Activated CD8-positive, alpha-beta T cell treated with anti-CD3 and anti-CD28 coated beads for 36 hours (primary cell): ENCODE measurements around the gene LSM4. TPM values are rescaled to one million over a fixed set of nuclear protein-coding genes. Genes with fewer than 3 reads are reported as not detected.

ENCODE experiments used
- ATAC-seq: fragments of 200-7000 bp; cut with Tn5 transposase; one replicate; pipeline ENCODE4 v1.10.0; 2021; ENCODE audit warnings: mild to moderate bottlenecking, moderate library complexity
- CTCF ChIA-PET: fragments of 350-600 bp; sonication (Branson Sonifier 250); formaldehyde crosslinking; loops from one replicate; lab custom pipeline; 2021; ENCODE audit warnings: antibody characterized with exemption; lab: Charles Lee
- POLR2A ChIA-PET: fragments of 350-600 bp; sonication (Branson Sonifier 250); formaldehyde crosslinking; loops from one replicate; lab custom pipeline; 2021; ENCODE audit warnings: antibody characterized with exemption; lab: Charles Lee
- DNase-seq: peaks from one replicate; pipeline ENCODE4 v3.0.0-alpha.2; 2020
- H3K27ac Mint-ChIP-seq: one replicate; pipeline ENCODE4 v1.8.0; 2021; ENCODE audit warnings: mild to moderate bottlenecking, mixed read lengths
- H3K27me3 Mint-ChIP-seq: one replicate; pipeline ENCODE4 v1.8.0; 2021; ENCODE audit warnings: mixed read lengths
- H3K36me3 Mint-ChIP-seq: one replicate; pipeline ENCODE4 v1.8.0; 2021; ENCODE audit warnings: low read depth, mixed read lengths
- H3K4me1 Mint-ChIP-seq: one replicate; pipeline ENCODE4 v1.8.0; 2021; ENCODE audit warnings: low read depth, mixed read lengths
- H3K4me3 Mint-ChIP-seq: one replicate; pipeline ENCODE4 v1.8.0; 2021; ENCODE audit warnings: mild to moderate bottlenecking, moderate library complexity, mixed read lengths
- H3K9me3 Mint-ChIP-seq: one replicate; pipeline ENCODE4 v1.8.0; 2021; ENCODE audit warnings: mixed read lengths
- intact Hi-C: fragments of 100-400 bp; cut with micrococcal nuclease; formaldehyde crosslinking; loops from one replicate; pipeline ENCODE4 v1.10.0; 2022
- total RNA-seq, 2 experiments: library from RNA; stranded (reverse); gene quantifications; one replicate each; pipeline ENCODE4 v1.2.3, GENCODE V29; 2021
- TF ChIP-seq, protein P1 (sequence below): fragments of 200-600 bp; IDR thresholded peaks from one replicate; pipeline ENCODE4 v1.8.0; 2022; ENCODE audit warnings: antibody characterized with exemption, mild to moderate bottlenecking

Gene LSM4
- total RNA-seq, 2 experiments from 2014 or later: 426 to 433 TPM

- no peaks in the 10 kb centered on the region for H3K36me3 Mint-ChIP-seq
- no peak overlapping the region for H3K27ac Mint-ChIP-seq
- POLR2A ChIA-PET: interaction anchor here (0.6 kb wide), 1 partner anchor 56 kb away, joined by 3 read pairs; no protein-coding TSS in a partner anchor
- H3K9me3 Mint-ChIP-seq: no peaks in the 10 kb centered on the region
- H3K4me1 Mint-ChIP-seq: peaks cover 6% of the 10 kb centered on the region
- TF ChIP-seq, protein P1, sequence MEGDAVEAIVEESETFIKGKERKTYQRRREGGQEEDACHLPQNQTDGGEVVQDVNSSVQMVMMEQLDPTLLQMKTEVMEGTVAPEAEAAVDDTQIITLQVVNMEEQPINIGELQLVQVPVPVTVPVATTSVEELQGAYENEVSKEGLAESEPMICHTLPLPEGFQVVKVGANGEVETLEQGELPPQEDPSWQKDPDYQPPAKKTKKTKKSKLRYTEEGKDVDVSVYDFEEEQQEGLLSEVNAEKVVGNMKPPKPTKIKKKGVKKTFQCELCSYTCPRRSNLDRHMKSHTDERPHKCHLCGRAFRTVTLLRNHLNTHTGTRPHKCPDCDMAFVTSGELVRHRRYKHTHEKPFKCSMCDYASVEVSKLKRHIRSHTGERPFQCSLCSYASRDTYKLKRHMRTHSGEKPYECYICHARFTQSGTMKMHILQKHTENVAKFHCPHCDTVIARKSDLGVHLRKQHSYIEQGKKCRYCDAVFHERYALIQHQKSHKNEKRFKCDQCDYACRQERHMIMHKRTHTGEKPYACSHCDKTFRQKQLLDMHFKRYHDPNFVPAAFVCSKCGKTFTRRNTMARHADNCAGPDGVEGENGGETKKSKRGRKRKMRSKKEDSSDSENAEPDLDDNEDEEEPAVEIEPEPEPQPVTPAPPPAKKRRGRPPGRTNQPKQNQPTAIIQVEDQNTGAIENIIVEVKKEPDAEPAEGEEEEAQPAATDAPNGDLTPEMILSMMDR: no peak
- DNase-seq (no peak), ATAC-seq (no peak)
- CTCF ChIA-PET: interaction anchor here (1.1 to 4.3 kb wide), 4 partner anchors 6 to 74 kb away, joined by 3 to 57 read pairs (median 8); partner anchors contain the start of gene LSM4
- H3K27me3 Mint-ChIP-seq: no peaks in the 10 kb centered on the region
- intact Hi-C loops: no loop called here
- no peak overlapping the region for H3K4me3 Mint-ChIP-seq
These were observed 13.2 kb upstream of the LSM4 start for GRCh38 chr19:18336121-18336520.

GRCh38 chr19:18333680-18334079 is 10.8 kb upstream of the LSM4 start:
- peaks cover 3% of the 10 kb centered on the region for H3K4me1 Mint-ChIP-seq
- intact Hi-C loops: no loop called here
- ATAC-seq: no peak
- no peak for DNase-seq
- TF ChIP-seq, protein P1: no peak
- no peaks in the 10 kb centered on the region for H3K36me3 Mint-ChIP-seq
- no peak overlapping the region for H3K27ac Mint-ChIP-seq
- no peaks in the 10 kb centered on the region for H3K27me3 Mint-ChIP-seq
- ChIA-PET POLR2A (interaction anchor here (0.9 to 1.5 kb wide), 2 partner anchors 55 to 120 kb away, joined by 3 to 7 read pairs; no protein-coding TSS in a partner anchor), CTCF (interaction anchor here (0.9 kb wide), 1 partner anchor 55 kb away, joined by 3 read pairs; no protein-coding TSS in a partner anchor)
- H3K4me3 Mint-ChIP-seq: no peak overlapping the region
- no peaks in the 10 kb centered on the region for H3K9me3 Mint-ChIP-seq

- TF ChIP-seq, protein P1: no peak
- ChIA-PET POLR2A (interaction anchor here (1.4 to 1.7 kb wide), 3 partner anchors 29 to 58 kb away, joined by 3 to 7 read pairs (median 5); no protein-coding TSS in a partner anchor), CTCF (interaction anchor here (0.8 to 1.7 kb wide), 3 partner anchors 54 to 125 kb away, joined by 3 to 6 read pairs (median 4); no protein-coding TSS in a partner anchor)
- DNase-seq (no peak), ATAC-seq (no peak)
- intact Hi-C loops: no loop called here
- Mint-ChIP-seq H3K9me3 (no peaks in the 10 kb centered on the region), H3K36me3 (no peaks in the 10 kb centered on the region), H3K4me1 (peaks cover 8% of the 10 kb centered on the region), H3K27me3 (no peaks in the 10 kb centered on the region), H3K4me3 (no peak overlapping the region), H3K27ac (no peak overlapping the region)
These were observed 10.1 kb upstream of the LSM4 start for GRCh38 chr19:18332917-18333530.

- ATAC-seq: no peak
- TF ChIP-seq, protein P1: no peak
- POLR2A ChIA-PET: interaction anchor here (3.2 to 7.7 kb wide), 2 partner anchors 10 to 51 kb away, joined by 8 to 94 read pairs; partner anchors contain the start of gene JUND
- Mint-ChIP-seq H3K27me3 (no peaks in the 10 kb centered on the region), H3K4me3 (no peak overlapping the region), H3K9me3 (no peaks in the 10 kb centered on the region), H3K4me1 (peaks cover 8% of the 10 kb centered on the region), H3K36me3 (no peaks in the 10 kb centered on the region), H3K27ac (no peak overlapping the region)
- no peak for DNase-seq
- CTCF ChIA-PET: interaction anchor here (1.3 to 7.7 kb wide), 6 partner anchors 7 to 80 kb away, joined by 4 to 235 read pairs (median 41); partner anchors contain the start of genes GDF15, IQCN and JUND
- intact Hi-C loops: no loop called here
These were observed 8.0 kb upstream of the LSM4 start for GRCh38 chr19:18330868-18331267.

DNA sequence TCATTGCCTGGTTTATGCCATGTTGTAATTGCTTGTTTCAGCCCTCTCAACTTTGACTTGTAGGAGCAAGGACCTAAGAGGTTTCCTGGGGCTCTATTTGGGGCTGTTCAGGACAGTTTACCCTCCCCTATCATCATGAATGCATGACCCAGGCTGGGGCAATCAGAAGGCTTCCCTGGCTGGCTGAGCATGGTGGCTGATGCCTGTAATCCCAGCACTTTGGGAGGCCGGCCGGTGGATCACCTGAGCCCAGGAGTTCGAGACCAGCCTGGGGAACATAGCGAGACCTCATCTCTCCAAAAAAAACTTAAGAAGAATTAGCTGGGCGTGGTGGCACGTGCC is 6.1 kb upstream of the LSM4 start:
- Mint-ChIP-seq H3K4me3 (peak overlapping the region; percentile 74), H3K27me3 (no peaks in the 10 kb centered on the region), H3K9me3 (no peaks in the 10 kb centered on the region), H3K36me3 (no peaks in the 10 kb centered on the region), H3K4me1 (peaks cover 14% of the 10 kb centered on the region), H3K27ac (peak overlapping the region; percentile 46)
- ChIA-PET CTCF (interaction anchor here (0.7 to 7.7 kb wide), 38 partner anchors 9 to 270 kb away, joined by 3 to 235 read pairs (median 6); partner anchors contain the start of genes IQCN, JUND, MPV17L2 and RAB3A), POLR2A (interaction anchor here (0.7 to 7.7 kb wide), 7 partner anchors 8 to 137 kb away, joined by 3 to 94 read pairs (median 6); partner anchors contain the start of genes IQCN and JUND)
- TF ChIP-seq, protein P1: no peak
- ATAC-seq (no peak), DNase-seq (no peak)
- intact Hi-C loops: loop anchor here (2.0 kb wide), 1 partner anchor 124 kb away; the partner anchor contains the start of gene RAB3A
